Measurements from ENCODE around the gene HCFC1. TPM values are rescaled to one million over a fixed set of nuclear protein-coding genes. Genes with fewer than 3 reads are reported as not detected.
"Not testable (repeated sequence)": the region's sequence is repeated elsewhere in the genome, so short reads cannot be mapped to it uniquely, and the experiment has no call there.

Gene HCFC1
- total RNA-seq, 1 donor from 2014 or later = 108 TPM

DNA sequence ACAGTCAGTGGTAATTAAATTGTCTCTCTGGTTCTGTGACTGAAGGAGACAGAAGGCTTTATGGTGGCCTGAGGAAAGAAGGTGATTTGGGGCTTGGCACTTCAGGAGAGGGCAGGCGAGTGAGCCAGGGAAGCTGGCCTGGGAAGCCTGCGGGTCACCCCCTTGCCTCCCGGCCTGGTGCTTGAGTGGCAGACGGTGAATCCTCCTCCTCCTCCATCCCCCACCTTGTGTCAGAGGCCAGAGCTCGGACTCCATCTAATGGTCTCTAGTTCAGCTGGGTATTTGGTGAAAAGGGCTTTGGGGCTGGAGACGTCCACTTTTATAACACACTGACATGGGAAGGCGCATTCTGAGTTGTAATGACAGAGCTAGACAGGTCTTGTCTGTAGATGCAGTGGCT is 9.6 kb upstream of the HCFC1 start:
- Mint-ChIP-seq H3K9me3 (no peaks in the 10 kb centered on the region), H3K36me3 (ENCODE audit: low read depth) (no peaks in the 10 kb centered on the region), H3K27me3 (ENCODE audit: low read depth) (no peaks in the 10 kb centered on the region), H3K4me1 (ENCODE audit: low read depth) (peaks cover 35% of the 10 kb centered on the region), H3K27ac (peak overlapping the region; percentile 98), H3K4me3 (ENCODE audit: low read depth) (peak overlapping the region; percentile 55)
- no peak for DNase-seq (ENCODE audit: low spot score)
- intact Hi-C loops (cut with micrococcal nuclease) = loop anchor here (5.0 kb wide), 1 partner anchor 36 kb away; the partner anchor contains the start of gene IRAK1

DNA sequence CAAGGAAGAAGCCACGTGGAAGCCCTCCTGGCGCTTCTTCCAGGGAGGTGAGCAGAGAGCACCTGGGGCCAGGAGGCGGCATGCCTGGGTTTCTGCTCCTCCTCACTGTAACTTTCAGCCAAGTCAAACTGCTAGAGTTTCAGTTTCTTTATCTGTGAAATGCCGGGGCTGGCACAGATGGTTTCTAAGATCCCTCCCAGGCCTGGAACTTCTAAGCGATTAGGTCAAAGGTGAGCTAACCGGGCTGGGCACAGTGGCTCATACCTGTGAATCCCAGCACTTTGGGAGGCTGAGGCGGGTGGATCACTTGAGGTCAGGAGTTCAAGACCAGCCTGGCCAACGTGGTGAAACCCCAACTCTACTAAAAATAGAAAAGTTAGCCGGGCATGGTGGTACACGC is 8.8 kb upstream of the HCFC1 start:
- Mint-ChIP-seq H3K27ac (peak overlapping the region; percentile 81), H3K4me3 (ENCODE audit: low read depth) (peak overlapping the region; percentile 49), H3K4me1 (ENCODE audit: low read depth) (peaks cover 37% of the 10 kb centered on the region)
- intact Hi-C loops (cut with micrococcal nuclease) = loop anchor here (5.0 kb wide), 1 partner anchor 37 kb away; the partner anchor contains the start of gene IRAK1
- not testable (repeated sequence) for H3K9me3 Mint-ChIP-seq; DNase-seq (ENCODE audit: low spot score); H3K27me3 Mint-ChIP-seq (ENCODE audit: low read depth); H3K36me3 Mint-ChIP-seq (ENCODE audit: low read depth)

DNA sequence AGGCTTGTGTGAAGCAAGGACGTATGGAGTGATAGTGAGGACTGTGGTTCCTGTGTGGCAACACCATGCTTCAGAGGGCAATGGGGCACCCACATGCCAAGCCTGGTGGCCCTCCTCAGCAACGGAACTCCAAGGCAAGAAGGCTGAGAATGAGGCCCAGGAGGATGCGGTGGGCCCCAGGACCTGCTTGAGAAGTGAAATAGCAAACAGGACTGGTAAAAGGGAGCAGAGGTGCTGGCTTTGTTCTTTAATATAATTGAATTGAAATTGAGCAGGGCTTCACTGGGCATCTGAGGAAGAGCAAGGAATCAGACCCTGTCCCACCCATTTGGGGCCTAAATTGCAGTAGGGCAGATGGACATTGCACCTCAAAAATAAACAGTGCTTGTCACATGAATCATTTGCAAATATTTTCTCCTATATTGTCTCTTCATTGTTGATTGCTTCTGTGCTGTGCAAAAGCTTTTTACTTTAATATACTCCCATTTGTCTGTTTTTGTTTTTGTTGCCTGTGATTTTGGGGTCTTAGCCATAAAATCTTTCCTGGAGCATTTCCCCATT is 3.2 kb upstream of the HCFC1 start:
- Mint-ChIP-seq H3K4me3 (ENCODE audit: low read depth) (peak overlapping the region; percentile 85), H3K4me1 (ENCODE audit: low read depth) (peaks cover 16% of the 10 kb centered on the region), H3K27me3 (ENCODE audit: low read depth) (no peaks in the 10 kb centered on the region), H3K9me3 (no peaks in the 10 kb centered on the region), H3K36me3 (ENCODE audit: low read depth) (peaks cover 9% of the 10 kb centered on the region), H3K27ac (peak overlapping the region; percentile 95)
- intact Hi-C loops (cut with micrococcal nuclease) = loop anchor here (5.0 kb wide), 3 partner anchors 47 to 402 kb away; partner anchors contain the start of genes EMD and MECP2
- no peak for DNase-seq (ENCODE audit: low spot score)

DNA sequence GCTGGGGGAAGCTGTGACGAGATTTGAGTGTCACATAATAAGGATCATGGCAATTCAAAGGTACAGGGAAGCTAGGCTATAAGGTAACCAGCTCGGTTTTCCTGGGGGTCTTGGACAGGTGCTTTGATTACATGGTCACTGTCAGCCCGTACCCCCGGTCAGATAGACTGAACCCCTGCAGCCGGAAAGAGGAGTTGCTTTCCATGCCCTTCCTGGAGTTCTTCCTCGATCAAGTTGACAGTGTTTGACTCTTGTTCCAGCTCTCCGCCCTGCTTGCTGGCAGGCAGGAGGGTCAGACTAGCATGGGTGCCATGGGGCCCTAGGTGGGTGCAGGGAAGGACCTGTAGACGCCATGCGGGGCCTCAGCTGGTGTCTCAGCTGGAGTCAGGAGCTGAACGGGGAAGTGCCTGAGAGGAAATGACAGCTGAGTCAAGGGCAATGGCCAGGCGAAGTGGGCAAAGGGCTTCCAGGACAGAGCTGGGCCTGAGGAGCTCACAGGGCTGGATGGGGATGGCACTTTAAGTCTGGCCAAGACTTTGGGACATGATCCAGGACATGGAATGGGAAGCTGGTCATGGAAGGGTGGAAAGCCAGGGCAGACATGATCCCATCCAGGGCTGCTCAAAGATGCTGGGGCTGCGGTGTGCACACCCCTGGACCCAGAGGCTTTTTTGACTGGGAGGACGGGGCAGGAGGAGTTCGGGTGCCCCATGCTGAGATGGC is 2.5 kb upstream of the HCFC1 start:
- Mint-ChIP-seq H3K27me3 (ENCODE audit: low read depth) (no peaks in the 10 kb centered on the region), H3K36me3 (ENCODE audit: low read depth) (peaks cover 15% of the 10 kb centered on the region), H3K4me3 (ENCODE audit: low read depth) (peak overlapping the region; percentile 85), H3K4me1 (ENCODE audit: low read depth) (peaks cover 19% of the 10 kb centered on the region), H3K9me3 (no peaks in the 10 kb centered on the region), H3K27ac (peak overlapping the region; percentile 95)
- intact Hi-C loops (cut with micrococcal nuclease) = loop anchor here (5.0 kb wide), 3 partner anchors 48 to 403 kb away; partner anchors contain the start of genes EMD and MECP2
- no peak for DNase-seq (ENCODE audit: low spot score)

DNA sequence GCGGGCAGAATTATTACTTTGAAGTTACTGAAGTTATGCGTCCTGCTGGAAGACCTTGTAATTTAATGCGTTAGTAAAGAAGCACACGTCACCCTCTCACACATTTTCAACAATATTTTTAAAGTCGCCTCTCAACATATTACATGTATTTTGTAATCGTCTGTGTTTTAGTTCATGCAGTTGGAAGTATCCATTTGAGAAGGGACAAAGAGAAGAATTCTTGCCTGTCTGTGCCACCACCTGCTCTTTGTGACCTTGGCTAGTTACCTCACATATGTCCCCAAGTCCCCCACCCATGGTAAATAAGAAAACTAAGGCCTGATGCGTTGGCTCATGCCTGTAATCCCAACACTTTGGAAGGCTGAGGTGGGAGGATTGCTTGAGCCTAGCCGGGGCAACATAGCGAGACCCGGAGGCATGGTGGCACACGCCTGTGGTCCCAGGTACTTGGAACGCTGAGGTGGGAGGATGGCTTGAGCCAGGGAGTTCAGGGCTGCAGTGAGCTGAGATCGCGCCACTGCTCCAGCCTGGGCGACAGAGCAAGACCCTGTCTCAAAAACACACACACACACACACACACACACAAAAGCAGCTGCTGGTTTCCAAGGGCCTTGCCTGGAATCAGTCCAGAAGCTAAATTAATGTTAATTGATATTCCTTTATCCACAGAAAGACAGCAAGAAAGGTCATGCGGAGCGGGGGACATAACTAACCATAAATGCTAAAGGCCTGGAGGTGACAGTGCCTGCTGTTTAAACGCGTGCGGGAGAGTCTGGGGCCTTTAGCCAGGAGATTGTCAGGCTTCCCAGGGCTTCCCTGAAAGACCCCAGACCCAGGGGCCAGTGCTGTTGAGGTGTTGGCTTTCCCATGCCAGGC is 1.7 kb upstream of the HCFC1 start:
- Mint-ChIP-seq H3K4me3 (ENCODE audit: low read depth) (peak overlapping the region; percentile 85), H3K27me3 (ENCODE audit: low read depth) (no peaks in the 10 kb centered on the region), H3K27ac (peak overlapping the region; percentile 95), H3K9me3 (no peaks in the 10 kb centered on the region), H3K36me3 (ENCODE audit: low read depth) (peaks cover 22% of the 10 kb centered on the region), H3K4me1 (ENCODE audit: low read depth) (peaks cover 20% of the 10 kb centered on the region)
- no peak for DNase-seq (ENCODE audit: low spot score)
- intact Hi-C loops (cut with micrococcal nuclease) = loop anchor here (5.0 kb wide), 3 partner anchors 49 to 404 kb away; partner anchors contain the start of genes EMD and MECP2

DNA sequence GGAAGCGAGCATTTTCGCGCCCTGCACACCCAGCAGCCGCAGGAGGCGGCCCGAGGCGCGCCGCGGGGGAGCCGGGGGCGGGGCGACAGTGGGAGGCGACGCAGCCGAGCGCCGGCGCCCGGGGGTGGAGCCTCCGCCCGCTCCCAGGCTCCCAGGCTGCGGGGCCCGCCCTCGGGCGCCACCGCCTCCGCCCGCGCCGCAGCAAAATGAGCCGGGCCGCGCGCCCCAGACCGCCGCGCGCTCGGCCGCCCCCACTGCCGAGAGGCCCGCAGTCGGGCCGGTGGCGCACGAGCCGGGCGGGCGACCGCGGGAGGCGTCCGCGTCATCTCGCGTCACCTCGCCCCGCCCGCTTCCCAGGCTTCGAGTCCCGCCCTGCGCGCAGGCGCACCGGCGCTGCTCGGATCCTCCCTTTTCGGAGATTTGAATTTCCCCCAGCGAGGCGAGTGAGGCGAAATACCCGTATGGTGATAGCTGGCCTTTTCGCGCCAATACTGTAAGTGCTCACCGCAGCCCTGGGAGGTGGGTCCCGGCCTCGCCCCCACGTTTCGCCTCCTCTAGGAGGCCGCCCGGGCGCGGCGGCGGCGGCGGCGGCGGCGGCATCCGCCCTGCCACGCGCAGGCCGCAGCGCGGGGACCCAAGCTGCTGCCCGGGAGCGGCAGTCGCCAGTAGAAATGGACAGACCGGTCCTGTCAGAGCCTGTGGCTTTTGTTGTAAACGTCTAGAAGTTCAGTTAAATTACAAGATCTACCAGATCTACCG is 929 bp upstream of the HCFC1 start, which contains the start of gene TMEM187:
TMEM187 (plus strand) TSS at position 387 of the 759 bp plus-strand sequence. CDS start 9,309 bp downstream, outside the sequence.
- Mint-ChIP-seq H3K27me3 (ENCODE audit: low read depth) (no peaks in the 10 kb centered on the region), H3K27ac (peak within 1 kb of the TSS; percentile 100)

DNA sequence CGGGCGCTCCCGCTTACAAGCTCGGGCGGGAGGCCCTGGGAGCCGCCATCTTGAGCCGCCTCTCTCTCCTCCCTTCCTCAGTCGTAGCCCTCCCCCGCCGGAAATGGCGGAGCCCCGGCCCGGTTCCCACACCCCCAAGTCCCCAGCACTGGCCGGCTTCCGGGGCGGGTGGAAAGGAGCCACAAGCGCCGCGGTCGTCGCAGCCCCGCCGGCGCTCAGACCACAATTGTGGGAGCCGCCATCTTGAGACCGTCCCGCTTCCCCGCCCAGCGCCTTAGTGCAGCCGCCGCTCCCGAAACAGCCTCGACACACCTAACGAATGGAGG is 531 bp downstream of the HCFC1 start:
- DNase-seq (ENCODE audit: low spot score) = peak; percentile 84
- Mint-ChIP-seq H3K36me3 (ENCODE audit: low read depth) (peaks cover 40% of the 10 kb centered on the region), H3K4me1 (ENCODE audit: low read depth) (peaks cover 38% of the 10 kb centered on the region), H3K4me3 (ENCODE audit: low read depth) (peak overlapping the region; percentile 100), H3K9me3 (no peaks in the 10 kb centered on the region), H3K27ac (peak overlapping the region; percentile 100), H3K27me3 (ENCODE audit: low read depth) (no peaks in the 10 kb centered on the region)
- intact Hi-C loops (cut with micrococcal nuclease) = loop anchor here (1.0 to 5.0 kb wide), 5 partner anchors 43 to 406 kb away; partner anchors contain the start of genes ABCD1, BCAP31, EMD and MECP2

More for the DNA sequence above, 929 bp upstream of the HCFC1 start, which contains the start of gene TMEM187:
- DNase-seq (ENCODE audit: low spot score) = peak; percentile 86
- no peaks in the 10 kb centered on the region for H3K9me3 Mint-ChIP-seq
- peak within 1 kb of the TSS; percentile 100 for H3K4me3 Mint-ChIP-seq (ENCODE audit: low read depth)
- intact Hi-C loops (cut with micrococcal nuclease) = loop anchor here (5.0 kb wide), 3 partner anchors 50 to 405 kb away; partner anchors contain the start of genes EMD and MECP2
- peaks cover 31% of the 10 kb centered on the region for H3K36me3 Mint-ChIP-seq (ENCODE audit: low read depth)
- peaks cover 27% of the 10 kb centered on the region for H3K4me1 Mint-ChIP-seq (ENCODE audit: low read depth)

DNA sequence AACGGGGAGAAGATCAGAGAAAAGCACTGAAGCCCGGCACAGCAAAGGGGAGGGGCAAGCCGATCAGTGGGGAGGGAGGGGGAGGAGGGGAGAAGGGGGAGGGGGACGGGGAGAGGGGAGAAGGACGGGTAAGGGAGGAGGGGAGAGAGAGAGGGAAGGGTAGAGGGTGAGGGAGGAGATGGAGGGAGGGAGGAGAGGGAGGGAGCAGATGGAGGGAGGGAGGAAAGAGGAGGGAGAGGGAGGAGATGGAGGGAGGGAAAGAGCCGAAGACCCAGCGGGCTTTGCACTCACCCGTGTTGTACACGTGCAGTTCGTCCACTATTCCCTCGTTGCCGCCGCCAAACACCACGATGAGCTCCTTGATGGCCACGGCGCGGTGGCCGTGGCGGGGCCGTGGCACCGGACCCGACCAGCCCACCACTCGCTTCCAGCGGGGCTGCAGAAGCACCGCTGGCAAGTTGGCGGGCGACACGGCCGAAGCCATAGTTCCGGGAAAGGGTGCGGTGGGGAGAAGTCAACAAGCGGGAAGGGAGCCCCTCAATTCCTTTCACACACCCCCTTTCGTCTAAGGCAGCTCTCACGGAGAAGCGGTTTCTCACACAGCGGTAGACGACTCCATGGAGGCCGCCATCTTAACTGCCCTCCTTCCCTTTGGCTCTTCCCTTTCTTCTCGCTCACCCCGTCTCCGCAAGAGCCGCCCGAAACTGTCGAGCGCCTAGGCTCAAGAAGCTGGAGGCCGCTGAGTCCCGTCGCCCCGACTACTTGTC is 1.1 kb downstream of the HCFC1 start:
- peak overlapping the region; percentile 100 for H3K27ac Mint-ChIP-seq
- intact Hi-C loops (cut with micrococcal nuclease) = loop anchor here (1.0 to 5.0 kb wide), 5 partner anchors 42 to 407 kb away; partner anchors contain the start of genes ABCD1, BCAP31, EMD and MECP2
- H3K9me3 Mint-ChIP-seq = no peaks in the 10 kb centered on the region
- no peak for DNase-seq (ENCODE audit: low spot score)
- peak overlapping the region; percentile 100 for H3K4me3 Mint-ChIP-seq (ENCODE audit: low read depth)
- no peaks in the 10 kb centered on the region for H3K27me3 Mint-ChIP-seq (ENCODE audit: low read depth)
- peaks cover 38% of the 10 kb centered on the region for H3K4me1 Mint-ChIP-seq (ENCODE audit: low read depth)
- H3K36me3 Mint-ChIP-seq (ENCODE audit: low read depth) = peaks cover 40% of the 10 kb centered on the region

DNA sequence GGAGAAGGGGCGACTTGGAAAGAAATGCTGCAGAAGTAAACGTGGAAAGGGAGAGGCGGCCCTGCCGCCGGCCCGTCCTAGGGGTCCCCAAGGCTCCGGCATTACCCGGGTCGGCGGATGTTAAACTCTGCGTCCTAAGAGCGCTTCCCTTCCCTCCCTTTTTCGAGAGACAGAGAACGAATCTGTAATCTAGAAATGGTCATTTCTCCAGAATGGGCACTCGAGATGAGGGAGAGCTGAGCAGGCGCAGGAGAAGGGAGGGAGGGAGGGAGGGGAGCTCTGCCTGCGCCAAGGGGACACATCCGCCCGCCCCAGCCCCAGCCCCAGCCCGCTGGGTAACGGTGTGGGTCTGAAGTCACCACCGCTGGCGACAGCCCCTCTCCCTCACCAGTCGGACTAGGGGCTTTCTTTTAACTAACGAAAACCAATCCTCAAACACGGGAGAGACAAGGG is 1.7 kb downstream of the HCFC1 start:
- peaks cover 43% of the 10 kb centered on the region for H3K36me3 Mint-ChIP-seq (ENCODE audit: low read depth)
- peak overlapping the region; percentile 100 for H3K4me3 Mint-ChIP-seq (ENCODE audit: low read depth)
- peak overlapping the region; percentile 79 for H3K27ac Mint-ChIP-seq
- DNase-seq (ENCODE audit: low spot score) = no peak
- intact Hi-C loops (cut with micrococcal nuclease) = loop anchor here (5.0 kb wide), 3 partner anchors 52 to 407 kb away; partner anchors contain the start of genes EMD and MECP2
- H3K9me3 Mint-ChIP-seq = no peaks in the 10 kb centered on the region
- no peaks in the 10 kb centered on the region for H3K27me3 Mint-ChIP-seq (ENCODE audit: low read depth)
- H3K4me1 Mint-ChIP-seq (ENCODE audit: low read depth) = peaks cover 36% of the 10 kb centered on the region

DNA sequence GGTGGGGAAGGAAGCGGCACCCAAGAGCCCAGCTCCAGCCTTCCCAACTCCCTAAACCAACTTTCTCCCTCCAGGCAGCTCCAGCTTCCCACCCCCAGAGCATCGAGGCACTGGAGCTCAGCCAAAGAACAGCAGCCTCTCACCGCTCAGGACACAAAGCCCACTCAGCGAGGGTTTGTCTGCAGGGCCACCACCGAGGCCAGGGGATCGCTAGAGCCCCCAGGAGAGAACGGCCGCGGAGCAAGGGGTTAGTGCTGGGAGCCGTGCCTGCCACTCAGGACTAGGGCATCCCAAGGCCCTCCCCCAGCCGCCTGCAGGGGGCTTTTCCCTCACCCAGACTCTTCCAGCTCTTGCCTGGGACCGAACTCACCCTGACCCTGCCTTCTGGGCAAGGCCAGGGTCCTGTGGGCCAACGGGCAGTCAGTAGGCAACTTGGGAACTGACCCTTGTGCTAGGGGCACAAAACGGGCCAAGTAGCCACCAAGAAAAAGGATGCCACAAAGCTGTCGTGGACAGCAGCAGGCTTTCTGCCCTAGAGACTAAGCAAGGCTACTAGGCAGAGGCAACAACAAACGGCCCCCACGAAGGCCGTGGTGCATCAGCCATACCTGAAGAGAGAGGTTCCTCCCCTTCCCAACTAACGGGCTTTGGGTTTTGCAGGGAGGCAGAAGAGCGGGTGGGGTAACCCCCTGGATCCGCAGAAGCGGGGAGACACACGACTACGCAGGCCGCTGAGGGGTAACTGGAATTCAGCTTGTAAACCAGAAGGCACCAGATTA is 2.3 kb downstream of the HCFC1 start:
- Mint-ChIP-seq H3K36me3 (ENCODE audit: low read depth) (peaks cover 46% of the 10 kb centered on the region), H3K27ac (peak overlapping the region; percentile 79), H3K9me3 (no peaks in the 10 kb centered on the region), H3K4me3 (ENCODE audit: low read depth) (peak overlapping the region; percentile 100), H3K4me1 (ENCODE audit: low read depth) (peaks cover 30% of the 10 kb centered on the region), H3K27me3 (ENCODE audit: low read depth) (no peaks in the 10 kb centered on the region)
- intact Hi-C loops (cut with micrococcal nuclease) = no loop called here
- no peak for DNase-seq (ENCODE audit: low spot score)

DNA sequence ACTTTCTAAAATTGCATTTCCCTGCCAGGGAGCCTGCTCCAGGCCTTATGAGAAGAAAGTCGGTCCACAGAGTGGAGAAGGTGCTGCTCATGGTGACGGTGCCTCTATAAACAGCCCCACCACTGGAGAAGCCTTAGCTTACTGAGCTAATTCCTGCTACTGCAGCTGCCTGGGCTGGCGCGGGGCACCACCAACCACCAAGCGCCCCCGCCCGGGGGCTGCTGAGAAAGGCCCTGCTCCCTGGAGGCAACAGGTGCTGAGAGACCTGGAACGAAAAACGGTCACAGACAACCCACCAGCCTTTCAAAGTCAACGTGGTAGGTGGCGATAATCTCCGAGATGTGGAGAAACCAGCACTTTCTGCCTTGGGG is 2.9 kb downstream of the HCFC1 start:
- Mint-ChIP-seq H3K4me3 (ENCODE audit: low read depth) (peak overlapping the region; percentile 100), H3K27me3 (ENCODE audit: low read depth) (no peaks in the 10 kb centered on the region), H3K9me3 (no peaks in the 10 kb centered on the region), H3K36me3 (ENCODE audit: low read depth) (peaks cover 46% of the 10 kb centered on the region), H3K27ac (peak overlapping the region; percentile 46), H3K4me1 (ENCODE audit: low read depth) (peaks cover 27% of the 10 kb centered on the region)
- intact Hi-C loops (cut with micrococcal nuclease) = no loop called here
- DNase-seq (ENCODE audit: low spot score) = no peak

Data from activated T-helper 2 cell treated with anti-CD3 and anti-CD28 coated beads, Interferon-gamma antibody, Interleukin-2, Interleukin-4, amounts not matched to agents 10 μg/mL and 5 μg/mL and 100 μg/mL, durations not matched to agents 14 hours and 24 hours and 36 hours (primary cell).